ENCODE measurements around the gene AK3. TPM values are rescaled to one million over a fixed set of nuclear protein-coding genes. Genes with fewer than 3 reads are reported as not detected.
"Not testable (repeated sequence)": the region's sequence is repeated elsewhere in the genome, so short reads cannot be mapped to it uniquely, and the experiment has no call there.

AK3 gene
- total RNA-seq, 1 donor from 2014 or later: 56.4 TPM

DNA sequence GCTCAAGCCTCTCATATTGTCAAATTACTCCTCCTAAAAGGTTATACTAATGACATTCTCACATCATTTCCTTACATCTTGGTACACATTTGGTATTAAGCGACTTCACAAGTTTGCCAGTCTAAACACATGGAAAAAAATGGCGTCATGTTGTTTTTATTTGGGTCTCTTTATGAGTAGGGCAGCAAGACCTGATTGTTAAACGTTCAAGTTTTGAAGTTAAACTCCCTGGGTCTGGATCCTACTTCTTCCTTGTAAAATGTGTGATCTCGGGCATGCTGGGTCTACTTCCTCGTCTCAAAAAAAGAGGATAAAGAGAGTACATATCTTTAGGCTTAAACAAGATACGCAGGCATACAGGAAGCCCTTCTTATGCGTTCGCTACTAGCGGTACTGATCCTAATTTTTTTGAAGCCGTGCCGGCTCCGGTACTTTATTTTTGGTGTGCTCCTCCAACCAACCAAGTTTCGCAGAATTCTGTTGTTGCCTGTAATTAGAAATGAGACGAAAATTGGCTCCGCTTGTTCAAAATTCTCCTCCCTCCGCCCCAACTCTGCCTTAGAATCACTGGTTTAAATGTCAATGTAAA is 62.2 kb downstream of the AK3 start:
- DNase-seq (ENCODE audit: low spot score): no peak
- ATAC-seq: peak; percentile 25
- intact Hi-C loops (cut with DNase I): no loop called here

- ATAC-seq: no peak
- no peak for DNase-seq (ENCODE audit: low spot score)
- intact Hi-C loops (cut with DNase I): no loop called here
These were observed 63.6 kb downstream of the AK3 start for GRCh38 chr9:4677392-4677791.

DNA sequence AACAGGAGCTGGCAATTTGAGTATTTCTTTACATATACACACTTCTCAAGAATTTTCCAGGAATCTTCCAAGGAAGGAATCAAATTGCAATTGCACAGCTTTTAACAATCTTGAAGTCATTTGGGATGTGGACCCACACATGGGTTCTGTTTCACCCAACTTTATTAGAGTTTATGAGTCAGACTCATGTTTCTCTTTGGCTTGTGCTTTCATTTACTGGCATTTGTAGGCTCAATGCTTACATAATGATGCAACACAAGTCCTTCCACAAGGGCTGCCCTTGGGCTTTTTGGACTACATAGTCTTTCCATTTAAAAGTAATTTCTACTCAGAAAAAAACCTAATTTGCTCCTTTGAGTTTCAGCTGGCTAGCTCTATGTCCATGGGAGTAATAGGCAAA is 66.2 kb downstream of the AK3 start:
- intact Hi-C loops (cut with DNase I): no loop called here
- DNase-seq (ENCODE audit: low spot score) (no peak), ATAC-seq (peak; percentile 43)

GRCh38 chr9:4671737-4672136 is 69.3 kb downstream of the AK3 start:
- ATAC-seq (no peak), DNase-seq (ENCODE audit: low spot score) (no peak)
- intact Hi-C loops (cut with DNase I): no loop called here

- intact Hi-C loops (cut with DNase I): no loop called here
- ATAC-seq: no peak
- DNase-seq (ENCODE audit: low spot score): no peak
These were observed 70.4 kb downstream of the AK3 start for GRCh38 chr9:4670591-4670990.

DNA sequence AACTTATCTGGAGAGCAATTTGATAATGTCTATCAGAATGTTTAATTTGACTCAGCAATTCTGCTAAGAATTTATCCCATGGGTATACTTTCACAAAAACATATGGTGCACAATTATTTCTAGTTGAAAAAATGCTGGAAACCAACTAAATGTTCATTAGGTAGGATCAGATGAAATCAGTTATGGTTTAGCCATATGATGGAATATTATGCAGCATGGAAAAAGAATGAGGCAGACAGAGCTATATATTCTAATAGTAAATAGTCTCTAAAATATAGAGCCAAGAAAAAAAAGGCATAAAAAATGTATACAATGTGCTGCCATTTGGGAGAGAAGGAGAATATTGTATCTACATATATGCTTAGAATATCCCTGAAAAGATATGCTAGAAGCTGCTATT is 71.1 kb downstream of the AK3 start:
- DNase-seq (ENCODE audit: low spot score) (no peak), ATAC-seq (no peak)
- intact Hi-C loops (cut with DNase I): no loop called here

GRCh38 chr9:4668604-4669003 is 72.4 kb downstream of the AK3 start:
- DNase-seq (ENCODE audit: low spot score) (no peak), ATAC-seq (no peak)
- intact Hi-C loops (cut with DNase I): no loop called here

GRCh38 chr9:4667681-4668080 is 73.3 kb downstream of the AK3 start:
- DNase-seq (ENCODE audit: low spot score): no peak
- intact Hi-C loops (cut with DNase I): no loop called here
- ATAC-seq: no peak

DNA sequence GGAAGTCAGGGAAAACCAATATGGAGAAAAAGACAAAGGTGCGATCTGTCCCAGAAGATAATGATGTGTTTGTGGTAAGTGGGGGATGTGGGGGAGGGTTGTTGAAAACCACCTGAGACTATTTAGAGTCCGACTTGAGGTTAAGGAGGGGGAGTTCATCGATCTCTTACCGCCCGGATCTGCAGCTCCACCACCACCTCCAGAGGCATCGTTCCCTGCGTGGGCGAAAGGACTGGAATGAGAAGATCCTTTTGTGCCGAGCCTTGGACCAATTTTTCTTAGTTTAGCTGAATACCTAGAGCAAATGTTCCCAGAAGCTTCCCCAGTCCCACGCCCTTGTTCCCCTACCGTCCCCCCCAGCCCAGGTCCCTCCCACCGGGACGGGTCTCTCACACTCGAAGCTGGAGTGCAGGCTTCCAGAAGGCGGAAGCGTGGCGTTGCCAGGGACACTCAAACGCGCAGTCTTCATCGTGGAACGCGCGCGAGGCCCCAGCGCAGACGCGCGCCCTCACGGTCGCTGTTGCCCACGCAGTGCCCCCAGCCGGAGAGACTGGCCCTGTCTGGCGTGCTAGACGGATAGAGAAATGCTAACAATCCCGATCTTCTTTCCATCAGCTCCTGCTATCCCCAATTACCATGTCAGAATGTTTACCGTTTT is 74.8 kb downstream of the AK3 start, which contains the start of gene SPATA6L:
Gene SPATA6L, minus strand, starts transcription at position 439 of the 658 bp plus-strand sequence. Its CDS starts 230 bp downstream, at position 209.
- DNase-seq (ENCODE audit: low spot score) (peak; percentile 79), ATAC-seq (peak; percentile 82)
- intact Hi-C loops (cut with DNase I): no loop called here

GRCh38 chr9:4665357-4665756 is 75.6 kb downstream of the AK3 start:
- intact Hi-C loops (cut with DNase I): no loop called here
- no peak for DNase-seq (ENCODE audit: low spot score)
- peak; percentile 4 for ATAC-seq

DNA sequence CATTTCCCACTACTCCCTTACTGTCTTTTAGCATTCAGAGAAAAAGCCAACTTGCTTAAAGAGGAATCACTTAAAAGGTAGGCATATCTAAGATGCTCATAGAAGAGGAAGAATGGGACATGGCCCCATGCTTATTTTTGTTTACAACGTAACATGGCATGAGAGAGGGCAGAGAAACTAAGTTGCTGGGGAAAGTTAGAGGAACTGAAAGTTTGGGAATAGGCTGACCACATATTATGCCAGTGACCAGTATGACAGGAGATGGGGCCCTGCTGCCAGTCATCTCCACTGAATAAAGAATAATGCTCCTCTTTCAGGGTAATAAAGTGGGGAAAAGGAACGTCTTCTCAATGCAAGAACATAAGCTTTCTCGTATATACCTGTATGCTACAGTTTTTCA is 77.0 kb downstream of the AK3 start:
- intact Hi-C loops (cut with DNase I): no loop called here
- no peak for DNase-seq (ENCODE audit: low spot score)
- ATAC-seq: no peak

GRCh38 chr9:4662989-4663792 is 77.8 kb downstream of the AK3 start:
- DNase-seq (ENCODE audit: low spot score) (no peak), ATAC-seq (no peak)
- intact Hi-C loops (cut with DNase I): no loop called here

DNA sequence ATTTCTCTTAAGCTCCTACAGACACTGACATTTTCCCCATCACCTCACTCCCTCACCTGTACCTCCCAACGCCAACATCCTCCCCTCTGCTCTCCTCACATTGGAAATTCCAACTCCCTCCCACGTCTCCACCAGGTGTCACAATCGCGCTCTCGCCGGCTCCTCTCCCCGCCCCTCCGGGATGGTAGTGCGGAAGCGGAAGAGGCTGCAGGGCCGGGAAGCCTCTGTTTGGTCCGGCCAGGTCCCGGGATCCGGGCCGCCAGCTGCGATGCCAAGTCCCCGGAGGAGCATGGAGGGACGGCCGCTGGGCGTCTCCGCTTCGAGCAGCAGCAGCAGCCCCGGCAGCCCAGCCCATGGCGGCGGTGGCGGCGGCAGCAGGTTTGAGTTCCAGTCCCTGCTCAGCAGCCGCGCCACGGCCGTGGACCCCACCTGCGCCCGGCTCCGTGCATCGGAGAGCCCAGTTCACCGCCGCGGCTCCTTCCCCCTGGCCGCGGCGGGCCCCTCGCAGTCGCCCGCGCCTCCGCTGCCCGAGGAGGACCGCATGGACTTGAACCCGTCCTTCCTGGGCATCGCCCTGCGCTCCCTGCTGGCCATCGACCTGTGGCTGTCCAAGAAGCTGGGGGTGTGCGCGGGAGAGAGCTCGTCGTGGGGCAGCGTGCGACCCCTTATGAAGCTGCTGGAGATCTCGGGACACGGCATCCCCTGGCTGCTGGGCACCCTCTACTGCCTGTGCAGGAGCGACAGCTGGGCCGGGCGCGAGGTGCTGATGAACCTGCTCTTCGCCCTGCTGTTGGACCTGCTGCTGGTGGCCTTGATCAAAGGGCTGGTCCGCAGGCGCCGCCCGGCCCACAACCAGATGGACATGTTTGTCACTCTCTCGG is 78.7 kb downstream of the AK3 start, which contains the start of gene PLPP6:
Gene PLPP6, plus strand, starts transcription at position 187 of the 881 bp plus-strand sequence. Its CDS starts 82 bp downstream, at position 269.
- DNase-seq (ENCODE audit: low spot score) (peak; percentile 92), ATAC-seq (peak; percentile 95)
- intact Hi-C loops (cut with DNase I): no loop called here

DNA sequence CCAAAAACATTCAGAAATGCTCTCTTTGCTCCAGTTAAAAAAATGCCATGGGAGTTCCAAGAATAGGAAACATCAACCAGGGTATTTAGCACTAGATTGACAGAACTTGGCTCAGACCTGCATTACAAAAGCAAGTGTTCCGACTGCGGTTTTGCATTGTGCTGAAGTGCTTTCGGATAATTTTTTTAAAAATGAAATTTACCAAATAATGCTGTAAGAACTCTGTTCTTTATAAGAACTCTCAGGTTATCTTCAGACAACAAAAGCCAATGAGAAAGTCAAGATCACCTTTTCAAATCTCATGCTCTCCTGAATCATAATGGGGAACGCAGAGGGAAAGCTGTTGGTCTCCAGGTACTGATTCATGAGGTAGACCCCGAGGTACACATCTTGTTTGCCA is 79.4 kb downstream of the AK3 start:
- ATAC-seq (no peak), DNase-seq (ENCODE audit: low spot score) (no peak)
- intact Hi-C loops (cut with DNase I): no loop called here

- DNase-seq (ENCODE audit: low spot score) (no peak), ATAC-seq (no peak)
- intact Hi-C loops (cut with DNase I): no loop called here
These were observed 79.8 kb downstream of the AK3 start for GRCh38 chr9:4661165-4661564.

GRCh38 chr9:4660665-4661064 is 80.3 kb downstream of the AK3 start:
- ATAC-seq; intact Hi-C loops (cut with DNase I); DNase-seq (ENCODE audit: low spot score): not testable (repeated sequence)

Data from sciatic nerve (tissue), 2 donors.